Neuronal stem cell (in vitro differentiated cells): ENCODE results near the gene CDC6.

Experiments
- DNase-seq: peaks from one replicate; pipeline ENCODE4 v3.0.0-alpha.2; 2013; ENCODE audit warnings: low spot score
- H2AFZ ChIP-seq: one replicate; pipeline ENCODE4 v1.6.1; 2013; ENCODE audit warnings: mild to moderate bottlenecking, low read length, inconsistent platforms
- H2AK5ac ChIP-seq: 2 replicates; pipeline ENCODE4 v1.6.1; 2013; ENCODE audit warnings: low read depth, mild to moderate bottlenecking, inconsistent platforms, low read length, moderate library complexity, mixed read lengths
- H2BK120ac ChIP-seq: 2 replicates; pipeline ENCODE4 v1.6.1; 2013; ENCODE audit warnings: low read depth, mild to moderate bottlenecking, inconsistent platforms, low read length, moderate library complexity, mixed read lengths
- H2BK12ac ChIP-seq: one replicate; pipeline ENCODE4 v1.6.1; 2013; ENCODE audit warnings: low read length, inconsistent platforms
- H2BK15ac ChIP-seq: 2 replicates; pipeline ENCODE4 v1.6.1; 2013; ENCODE audit warnings: mild to moderate bottlenecking, low read length, inconsistent platforms, mixed read lengths
- H2BK5ac ChIP-seq: one replicate; pipeline ENCODE4 v1.6.1; 2013; ENCODE audit warnings: inconsistent platforms, mild to moderate bottlenecking, low read length, moderate library complexity
- H3K14ac ChIP-seq: one replicate; pipeline ENCODE4 v1.6.1; 2013; ENCODE audit warnings: low read length, inconsistent platforms
- H3K18ac ChIP-seq: 2 replicates; pipeline ENCODE4 v1.6.1; 2013; ENCODE audit warnings: low read length, inconsistent platforms
- H3K23ac ChIP-seq: 2 replicates; pipeline ENCODE4 v1.6.1; 2013; ENCODE audit warnings: low read depth, mild to moderate bottlenecking, mixed read lengths, low read length, inconsistent platforms; ENCODE audit not compliant: poor library complexity
- H3K27ac ChIP-seq: replicated peaks from 3 replicates; pipeline ENCODE4 v1.5.1; 2013; ENCODE audit warnings: low read length, inconsistent platforms
- H3K27me3 ChIP-seq, 3 experiments: 2 replicates each; pipeline ENCODE4 v1.6.1; 2013; ENCODE audit warnings: low read length in 3 of 3, mild to moderate bottlenecking in 2 of 3, inconsistent platforms in 1 of 3, low read depth in 1 of 3, mixed read lengths in 1 of 3, moderate library complexity in 1 of 3; ENCODE audit not compliant: control insufficient read depth in 3 of 3, insufficient read depth in 3 of 3
- H3K36me3 ChIP-seq, 2 donors: replicated peaks in 1 of 2; 2 replicates each; pipeline ENCODE4 v1.6.1; 2013; ENCODE audit warnings: low read length in 2 of 2; ENCODE audit not compliant: control insufficient read depth in 2 of 2, insufficient read depth in 2 of 2
- H3K4ac ChIP-seq: 2 replicates; pipeline ENCODE4 v1.6.1; 2013; ENCODE audit warnings: inconsistent platforms, mild to moderate bottlenecking, low read length, moderate library complexity
- H3K4me1 ChIP-seq, 2 donors: 1 replicate in 1 of 2; 2 replicates in 1 of 2; pipeline ENCODE4 v1.6.1; 2013; ENCODE audit warnings: low read length in 2 of 2, low read depth in 1 of 2; ENCODE audit not compliant: control insufficient read depth in 2 of 2, insufficient read depth in 1 of 2
- H3K4me2 ChIP-seq: one replicate; pipeline ENCODE4 v1.6.1; 2013; ENCODE audit warnings: mild to moderate bottlenecking, low read length, inconsistent platforms; ENCODE audit not compliant: insufficient read depth, poor library complexity, severe bottlenecking
- H3K4me3 ChIP-seq, 2 donors: 2 replicates each; pipeline ENCODE4 v1.5.1; 2013; ENCODE audit warnings: low read length in 2 of 2, mild to moderate bottlenecking in 2 of 2, inconsistent platforms in 1 of 2, moderate library complexity in 1 of 2
- H3K79me1 ChIP-seq: one replicate; pipeline ENCODE4 v1.6.1; 2013; ENCODE audit warnings: low read depth, mild to moderate bottlenecking, inconsistent platforms, low read length, moderate library complexity
- H3K9ac ChIP-seq: one replicate; pipeline ENCODE4 v1.6.1; 2013; ENCODE audit warnings: mild to moderate bottlenecking, low read depth, low read length, inconsistent platforms; ENCODE audit not compliant: poor library complexity
- H3K9me3 ChIP-seq, 2 donors: replicated peaks in 1 of 2; 2 replicates each; pipeline versions ENCODE3 to v1.6.1; 2013; ENCODE audit warnings: low read length in 2 of 2, mild to moderate bottlenecking in 2 of 2, inconsistent platforms in 1 of 2, low read depth in 1 of 2, mixed read lengths in 1 of 2, moderate library complexity in 1 of 2; ENCODE audit not compliant: control insufficient read depth in 2 of 2, insufficient read depth in 1 of 2
- H4K8ac ChIP-seq: one replicate; pipeline ENCODE4 v1.6.1; 2013; ENCODE audit warnings: low read depth, mild to moderate bottlenecking, inconsistent platforms, low read length, moderate library complexity
- H4K91ac ChIP-seq: one replicate; pipeline ENCODE4 v1.6.1; 2013; ENCODE audit warnings: low read length, low read depth, mild to moderate bottlenecking, inconsistent platforms; ENCODE audit not compliant: poor library complexity
- WGBS, 2 donors: extraction: QIAGEN DNeasy Blood & Tissue Kit; methylation state at CpG; one replicate each; pipeline ENCODE4 v1.1.7; 2013; ENCODE audit warnings: missing lambda C conversion rate in 2 of 2, mixed read lengths in 1 of 2; ENCODE audit not compliant: insufficient read length in 2 of 2, insufficient replicate concordance in 1 of 2; ENCODE audit errors: extremely low coverage in 2 of 2; 5-methylcytosine and 5-hydroxymethylcytosine counted together

The CDC6 gene

GRCh38 chr17:40253565-40253964, 34.1 kb upstream of the CDC6 start:
- no peaks in the 10 kb centered on the region for H3K4me1 ChIP-seq
- no peak overlapping the region for H2AK5ac ChIP-seq
- no peak overlapping the region for H3K23ac ChIP-seq
- no peak overlapping the region for H2BK120ac ChIP-seq
- WGBS, 2 donors = no CpG with 5 or more reads among the region's 3 CpGs
- no peak overlapping the region for H3K14ac ChIP-seq
- no peak overlapping the region for H4K8ac ChIP-seq
- no peaks in the 10 kb centered on the region for H3K79me1 ChIP-seq
- H2BK12ac ChIP-seq = no peak overlapping the region
- no peak overlapping the region for H2AFZ ChIP-seq
- H3K4ac ChIP-seq = no peak overlapping the region
- no peaks in the 10 kb centered on the region for H3K27me3 ChIP-seq
- no peaks in the 10 kb centered on the region for H3K9me3 ChIP-seq
- no peak overlapping the region for H3K9ac ChIP-seq
- H2BK15ac ChIP-seq = no peak overlapping the region
- H3K27ac ChIP-seq = no peak overlapping the region
- H3K18ac ChIP-seq = no peak overlapping the region
- H3K36me3 ChIP-seq = peaks cover 2 to 23% of the 10 kb centered on the region in 2 donors
- H4K91ac ChIP-seq = no peak overlapping the region
- H3K4me2 ChIP-seq = no peak overlapping the region
- DNase-seq = no peak
- no peak overlapping the region for H3K4me3 ChIP-seq
- H2BK5ac ChIP-seq = no peak overlapping the region

- no CpG with 5 or more reads among the region's 2 CpGs for WGBS, 2 donors
- Histone ChIP-seq H2BK15ac (no peak overlapping the region), H3K23ac (no peak overlapping the region), H4K8ac (no peak overlapping the region), H2BK5ac (no peak overlapping the region), H3K9ac (no peak overlapping the region), H3K4me1 (no peaks in the 10 kb centered on the region), H3K79me1 (no peaks in the 10 kb centered on the region), H2BK120ac (no peak overlapping the region), H3K27ac (no peak overlapping the region), H2AFZ (no peak overlapping the region), H3K27me3 (no peaks in the 10 kb centered on the region), H4K91ac (no peak overlapping the region), H2BK12ac (no peak overlapping the region), H2AK5ac (no peak overlapping the region), H3K4me2 (no peak overlapping the region), H3K18ac (no peak overlapping the region), H3K4ac (no peak overlapping the region), H3K14ac (no peak overlapping the region), H3K4me3 (no peak overlapping the region), H3K9me3 (no peaks in the 10 kb centered on the region), H3K36me3 (peaks cover 11 to 67% of the 10 kb centered on the region in 2 donors)
- DNase-seq = no peak
Measured at GRCh38 chr17:40259505-40259904, 28.2 kb upstream of the CDC6 start.

- Histone ChIP-seq H3K27ac (no peak overlapping the region), H4K8ac (no peak overlapping the region), H3K9ac (no peak overlapping the region), H2AK5ac (no peak overlapping the region), H2BK12ac (no peak overlapping the region), H2BK120ac (no peak overlapping the region), H2AFZ (no peak overlapping the region), H3K14ac (no peak overlapping the region), H4K91ac (no peak overlapping the region), H3K79me1 (peaks cover 1% of the 10 kb centered on the region), H3K9me3 (no peaks in the 10 kb centered on the region), H2BK15ac (no peak overlapping the region), H3K18ac (no peak overlapping the region), H3K4me1 (no peaks in the 10 kb centered on the region), H3K4ac (no peak overlapping the region), H3K4me3 (no peak overlapping the region), H3K23ac (no peak overlapping the region), H3K4me2 (no peak overlapping the region), H3K36me3 (peaks cover 17 to 78% of the 10 kb centered on the region in 2 donors), H3K27me3 (no peaks in the 10 kb centered on the region), H2BK5ac (no peak overlapping the region)
- WGBS, 2 donors = no CpG with 5 or more reads among the region's 7 CpGs
- no peak for DNase-seq
Measured at GRCh38 chr17:40260528-40260927, 27.2 kb upstream of the CDC6 start.

- DNase-seq = no peak
- WGBS, 2 donors = no CpG with 5 or more reads among the region's 21 CpGs
Measured at GRCh38 chr17:40264458-40265185, 23.1 kb upstream of the CDC6 start.

More at GRCh38 chr17:40264458-40265185, 23.1 kb upstream of the CDC6 start:
- Histone ChIP-seq H3K36me3 (peaks cover 18 to 81% of the 10 kb centered on the region in 2 donors), H3K79me1 (peaks cover 1% of the 10 kb centered on the region), H4K8ac (no peak overlapping the region), H3K4ac (no peak overlapping the region), H3K9ac (no peak overlapping the region), H3K14ac (no peak overlapping the region), H2BK120ac (no peak overlapping the region), H3K27ac (no peak overlapping the region), H2BK12ac (no peak overlapping the region), H2BK5ac (no peak overlapping the region), H3K18ac (no peak overlapping the region), H3K23ac (no peak overlapping the region), H2AK5ac (no peak overlapping the region), H3K4me1 (no peaks in the 10 kb centered on the region), H3K4me2 (no peak overlapping the region), H3K27me3 (no peaks in the 10 kb centered on the region), H4K91ac (no peak overlapping the region), H2AFZ (no peak overlapping the region), H3K9me3 (no peaks in the 10 kb centered on the region), H2BK15ac (no peak overlapping the region), H3K4me3 (no peak overlapping the region)
